H1 (cell line): ENCODE measurements around the gene BEST2.

Source experiments
- CEBPB ChIP-seq: IDR thresholded peaks from 2 replicates; pipeline ENCODE4 v1.6.1; 2012; ENCODE audit warnings: low read depth, low read length
- CTCF ChIP-seq, 3 experiments: IDR thresholded peaks; 1 replicate in 2 of 3; 2 replicates in 1 of 3; pipeline versions ENCODE4 v1.5.1 to v1.6.1; 2011; ENCODE audit warnings: low read length in 3 of 3, mild to moderate bottlenecking in 3 of 3, inconsistent platforms in 2 of 3, low read depth in 1 of 3, moderate library complexity in 1 of 3; ENCODE audit not compliant: insufficient read depth in 1 of 3; ENCODE audit errors: control extremely low read depth in 1 of 3
- JUND ChIP-seq: IDR thresholded peaks from 2 replicates; pipeline ENCODE4 v1.6.1; 2011; ENCODE audit warnings: mild to moderate bottlenecking, improper control_type of control experiment, low read length
- POLR2AphosphoS5 ChIP-seq: IDR thresholded peaks from 2 replicates; pipeline ENCODE4 v1.6.1; 2011; ENCODE audit warnings: low read depth, low read length
- SP1 ChIP-seq: IDR thresholded peaks from 2 replicates; pipeline ENCODE4 v1.6.1; 2011; ENCODE audit warnings: low read depth, low read length

GRCh38 chr19:12794196-12794941 is 42.8 kb downstream of the BEST2 start:
- TF ChIP-seq CTCF (IDR thresholded peaks at IDR 0.05; ENCODE audit: control extremely low read depth in 1 of 3, insufficient read depth in 1 of 3, low read depth in 1 of 3, low read length in 3 of 3) (no peak), CEBPB (no peak), POLR2AphosphoS5 (no peak), JUND (no peak), SP1 (no peak)
